GM21717 (cell line): ENCODE measurements around the gene AKT2.

Source experiments
- ATAC-seq: cut with Tn5 transposase; IDR thresholded peaks from one replicate; pipeline ENCODE4 v1.9.1; 2021; ENCODE audit warnings: mild to moderate bottlenecking, moderate library complexity; ENCODE audit not compliant: unreplicated experiment

The AKT2 gene

DNA sequence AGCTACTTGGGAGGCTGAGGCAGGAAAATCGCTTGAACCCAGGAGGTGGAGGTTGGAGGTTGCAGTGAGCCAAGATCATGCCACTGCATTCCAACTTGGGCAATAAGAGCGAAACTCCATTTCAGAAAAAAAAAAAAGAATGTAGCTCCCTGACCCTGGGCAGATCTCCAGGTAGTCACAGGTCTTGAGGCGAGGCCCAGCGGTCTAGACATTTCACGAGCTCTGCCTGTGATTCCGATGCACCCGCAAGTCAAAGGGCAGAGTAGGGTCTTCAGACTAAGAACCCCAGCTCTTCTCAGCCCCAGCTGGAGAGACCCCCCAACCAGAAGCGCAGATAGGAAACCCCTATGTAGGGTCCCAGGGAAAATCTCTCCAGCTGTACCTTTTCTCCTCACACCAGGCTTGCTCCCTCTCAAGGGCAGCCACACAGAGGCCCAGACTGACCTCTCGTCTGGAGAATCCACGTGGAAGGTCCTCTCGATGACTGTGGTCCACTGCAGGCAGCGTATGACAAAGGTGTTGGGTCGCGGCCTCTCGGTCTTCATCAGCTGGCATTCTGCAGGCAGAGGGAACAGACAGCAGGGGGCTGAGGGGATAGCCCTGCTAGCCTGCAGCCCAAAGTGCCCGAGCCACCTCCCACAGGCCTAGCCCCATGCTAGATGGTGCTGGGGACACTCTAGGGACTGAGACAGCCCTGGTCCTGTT is 30.3 kb downstream of the AKT2 start:
- ATAC-seq, result no peak

DNA sequence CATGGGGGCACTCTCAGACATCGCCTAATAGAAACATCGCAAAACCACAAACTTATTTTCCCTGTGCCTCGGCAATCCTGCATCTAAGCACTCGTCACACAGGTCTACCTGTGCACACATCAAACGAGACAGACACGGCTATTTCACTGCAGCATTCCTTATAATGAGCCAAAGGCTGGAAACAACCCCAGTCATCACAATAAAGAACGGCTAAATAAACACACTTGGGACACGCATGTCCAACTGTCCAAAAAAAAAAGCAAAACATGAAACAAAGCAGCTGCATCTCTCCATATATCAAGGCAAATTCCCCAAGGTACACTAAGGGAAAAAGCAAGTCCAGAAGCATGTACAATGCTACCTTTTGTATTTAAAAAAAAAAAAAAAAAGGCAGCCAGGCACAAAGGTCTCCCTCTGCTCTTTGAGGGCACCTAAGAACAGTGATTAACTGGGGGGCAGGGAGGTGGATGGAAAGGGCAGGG is 31.5 kb downstream of the AKT2 start:
- no peak for ATAC-seq

DNA sequence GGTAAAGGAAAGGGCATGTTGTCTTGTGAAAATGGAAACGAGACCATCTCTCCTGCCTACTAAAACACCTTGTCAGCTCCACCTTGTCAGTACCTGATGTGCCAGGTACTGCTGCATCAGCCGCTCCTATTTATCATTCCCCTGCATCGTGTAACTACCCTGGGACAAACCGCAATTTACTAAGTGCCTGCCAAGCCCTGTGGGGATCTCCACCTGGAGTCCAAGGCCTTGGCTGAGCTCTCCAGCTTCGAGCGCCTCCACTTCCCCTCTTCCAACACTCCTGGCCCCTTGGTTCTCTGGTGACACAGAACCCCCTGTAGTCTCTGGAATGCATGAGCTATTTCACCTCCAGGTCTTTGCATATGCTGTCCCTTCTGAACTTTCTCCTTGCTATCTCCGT is 32.8 kb downstream of the AKT2 start:
- no peak for ATAC-seq

DNA sequence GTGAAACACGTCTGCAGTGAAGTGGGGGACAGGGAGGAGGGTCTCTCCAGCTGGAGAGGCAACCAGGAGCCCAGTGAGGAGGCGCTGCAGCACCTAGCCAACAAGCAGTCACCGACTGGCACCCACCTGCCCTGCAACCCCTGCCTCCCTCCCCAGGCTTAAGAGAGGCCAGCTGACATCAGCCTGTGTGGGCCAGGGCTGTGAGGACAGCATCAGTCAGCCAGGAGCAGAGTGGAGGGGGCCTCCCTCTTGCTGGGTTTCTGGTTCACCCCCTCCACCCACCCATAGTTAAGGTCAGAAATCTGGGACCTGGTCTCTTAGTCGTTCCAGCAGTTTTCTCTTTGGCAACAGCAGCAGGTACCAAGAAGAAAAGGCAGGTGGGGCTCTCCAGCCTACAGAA is 33.2 kb downstream of the AKT2 start:
- ATAC-seq, result no peak

DNA sequence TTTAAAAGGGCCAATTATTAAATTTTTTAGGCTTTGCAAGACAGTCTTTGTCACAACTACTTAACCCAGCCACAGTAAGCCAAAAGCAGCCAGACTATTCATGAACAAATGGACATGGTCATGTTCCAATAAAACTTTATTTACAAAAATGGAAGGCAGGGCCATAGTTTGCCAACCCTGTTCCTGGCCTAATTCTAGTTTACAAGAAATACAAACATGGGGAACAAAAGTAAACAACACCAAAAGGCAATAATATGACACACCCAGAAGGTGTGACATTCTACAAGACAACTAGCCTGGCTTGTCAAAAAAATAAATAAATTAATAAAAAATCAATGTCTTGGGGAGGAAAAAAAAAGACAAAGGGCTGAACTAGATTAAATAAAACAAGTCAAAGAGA is 33.9 kb downstream of the AKT2 start:
- no peak for ATAC-seq

DNA sequence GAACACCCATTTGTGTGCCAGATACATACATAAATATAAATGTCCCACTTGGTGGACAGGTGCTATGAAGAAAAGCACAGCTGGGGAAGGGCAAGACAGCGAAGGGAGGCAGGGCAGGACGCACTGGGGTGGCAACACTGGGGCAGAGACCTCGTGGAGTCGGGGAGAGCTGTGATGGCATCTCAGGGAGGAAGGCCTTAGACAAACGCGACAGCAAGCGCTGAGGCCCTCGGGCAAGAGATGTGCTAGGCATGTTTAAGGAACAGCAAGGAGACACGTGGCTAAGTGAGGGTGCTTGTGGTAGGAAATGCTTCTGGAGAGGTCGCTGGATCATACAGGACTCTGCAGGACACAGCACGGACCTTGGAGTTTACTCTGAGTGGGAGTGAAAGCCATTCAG is 35.4 kb downstream of the AKT2 start:
- ATAC-seq, result no peak

DNA sequence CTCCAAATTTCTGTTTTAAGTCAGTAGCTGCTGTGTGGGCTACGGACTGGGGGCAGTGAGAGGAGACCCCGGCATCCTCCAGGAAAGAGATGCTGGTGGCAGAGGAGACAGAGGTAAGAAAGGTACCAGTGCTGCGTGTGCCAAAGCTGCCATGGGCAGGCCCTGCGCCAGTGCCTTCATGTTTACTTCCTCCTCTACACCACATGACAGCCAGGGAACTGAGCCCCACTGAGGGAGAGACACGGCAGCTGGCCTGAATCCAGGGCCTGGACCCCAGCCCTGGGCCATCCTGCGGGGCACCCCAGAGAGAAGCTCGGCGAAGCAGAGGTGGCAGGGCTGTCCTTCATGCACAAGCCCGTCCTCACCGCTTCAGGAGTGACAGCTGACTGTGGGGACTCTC is 35.9 kb downstream of the AKT2 start:
- no peak for ATAC-seq

DNA sequence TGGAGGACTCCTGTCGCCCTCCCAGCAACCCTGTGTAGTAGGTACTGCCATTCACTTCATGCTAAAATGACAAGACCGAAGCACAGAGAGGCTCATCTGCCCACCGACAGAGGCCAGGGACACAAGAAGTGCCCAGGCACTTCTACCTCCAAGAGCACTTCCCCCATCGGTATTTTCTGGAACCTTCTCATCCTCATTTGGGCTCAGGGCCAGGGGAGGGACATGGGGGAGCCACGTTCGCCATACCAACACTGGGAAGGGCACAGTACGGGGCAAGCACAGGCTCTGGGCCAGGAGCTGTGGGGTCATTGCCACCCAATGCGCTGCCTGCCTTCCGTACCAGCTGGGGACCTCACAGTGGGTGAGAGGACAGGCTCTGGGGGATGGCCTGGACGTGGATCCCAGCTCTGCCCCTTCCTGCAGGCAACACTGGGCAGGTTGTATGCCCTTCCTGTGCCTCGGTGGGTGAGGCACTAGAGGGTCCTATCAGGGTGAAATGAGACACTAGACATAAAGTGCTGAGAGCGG is 37.3 kb downstream of the AKT2 start:
- ATAC-seq, result no peak

DNA sequence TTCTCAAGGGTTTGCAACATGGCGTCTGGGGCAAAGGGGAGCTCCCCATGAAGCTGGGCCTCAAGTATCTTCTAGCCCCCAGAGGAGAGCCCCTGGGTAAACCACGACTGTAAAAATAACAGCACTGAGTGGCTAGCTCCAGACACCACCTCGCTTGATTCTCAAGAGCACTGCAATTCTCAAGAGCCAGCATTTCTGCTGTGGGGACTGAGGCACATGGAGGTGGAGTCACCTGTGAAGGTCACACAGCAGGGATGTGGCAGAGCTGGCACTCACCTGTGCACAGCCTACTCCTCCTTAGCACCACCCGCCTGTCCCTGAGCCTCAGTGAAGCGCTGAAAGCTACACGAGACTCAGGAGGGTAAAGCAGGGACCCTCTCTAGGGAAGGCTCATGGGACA is 38.0 kb downstream of the AKT2 start:
- ATAC-seq, result no peak

DNA sequence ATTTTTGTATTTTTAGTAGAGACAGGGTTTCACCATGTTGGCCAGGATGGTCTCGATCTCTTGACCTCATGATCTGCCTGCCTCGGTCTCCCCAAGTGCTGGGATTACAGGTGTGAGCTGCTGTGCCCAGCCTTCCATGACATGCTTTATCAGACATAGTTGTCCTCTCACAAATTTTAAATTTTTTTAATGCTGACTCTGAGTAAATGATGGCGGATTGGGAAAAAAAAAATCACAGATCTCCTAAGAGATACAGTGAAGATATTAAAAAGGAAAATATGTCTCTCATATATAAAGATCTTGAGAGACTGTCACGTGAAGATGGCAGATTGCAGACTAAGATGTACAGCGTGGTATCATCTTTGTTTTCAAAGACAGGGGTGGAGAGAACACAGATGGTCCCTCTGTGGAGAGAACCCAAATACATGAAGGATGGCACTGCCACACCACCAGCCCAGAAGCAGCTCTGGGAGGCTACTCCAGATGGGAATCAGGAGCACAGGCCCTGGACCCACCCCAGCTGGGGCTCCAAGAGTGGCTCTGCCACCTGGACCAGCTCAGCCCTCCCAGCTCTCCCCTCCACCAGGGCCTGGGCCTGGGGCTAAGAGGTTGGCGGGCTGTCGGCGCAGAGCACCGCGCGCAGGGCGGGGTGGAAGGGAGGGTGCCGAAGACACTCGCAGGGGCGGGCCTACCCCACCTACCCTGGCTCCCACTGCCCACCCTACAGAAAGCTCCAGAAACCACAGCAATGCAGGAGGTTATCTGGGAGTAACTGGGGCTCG is 38.7 kb downstream of the AKT2 start:
- ATAC-seq, result no peak

DNA sequence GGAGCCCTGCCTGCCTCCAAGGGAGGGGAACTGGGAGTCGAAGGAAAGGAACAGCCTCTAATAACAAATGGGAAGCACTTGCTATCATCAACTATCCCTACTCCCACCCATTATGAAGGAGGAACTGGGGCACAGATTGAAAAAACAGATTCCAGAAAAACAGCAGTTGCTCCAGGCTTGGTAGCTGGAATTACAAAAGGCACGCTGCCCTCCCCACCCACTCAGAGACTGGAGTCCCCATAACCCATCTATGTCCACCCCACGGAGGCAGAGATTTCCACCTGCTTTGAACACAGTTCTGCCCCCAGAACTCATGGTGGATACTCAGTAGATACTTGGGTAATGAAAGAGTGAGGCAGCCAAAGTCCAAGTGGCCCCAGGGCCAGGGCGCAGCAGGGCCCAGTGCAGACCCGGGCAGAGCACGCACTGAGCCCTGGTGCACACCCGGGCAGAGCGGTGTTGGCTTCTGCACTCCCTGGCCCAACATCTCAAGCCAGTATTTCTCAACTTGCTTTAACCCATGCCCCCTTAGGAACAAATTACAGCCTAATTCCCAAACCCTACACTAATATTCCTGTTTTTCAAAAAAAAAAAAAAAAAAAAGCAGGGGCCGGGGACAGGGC is 39.5 kb downstream of the AKT2 start:
- no peak for ATAC-seq

DNA sequence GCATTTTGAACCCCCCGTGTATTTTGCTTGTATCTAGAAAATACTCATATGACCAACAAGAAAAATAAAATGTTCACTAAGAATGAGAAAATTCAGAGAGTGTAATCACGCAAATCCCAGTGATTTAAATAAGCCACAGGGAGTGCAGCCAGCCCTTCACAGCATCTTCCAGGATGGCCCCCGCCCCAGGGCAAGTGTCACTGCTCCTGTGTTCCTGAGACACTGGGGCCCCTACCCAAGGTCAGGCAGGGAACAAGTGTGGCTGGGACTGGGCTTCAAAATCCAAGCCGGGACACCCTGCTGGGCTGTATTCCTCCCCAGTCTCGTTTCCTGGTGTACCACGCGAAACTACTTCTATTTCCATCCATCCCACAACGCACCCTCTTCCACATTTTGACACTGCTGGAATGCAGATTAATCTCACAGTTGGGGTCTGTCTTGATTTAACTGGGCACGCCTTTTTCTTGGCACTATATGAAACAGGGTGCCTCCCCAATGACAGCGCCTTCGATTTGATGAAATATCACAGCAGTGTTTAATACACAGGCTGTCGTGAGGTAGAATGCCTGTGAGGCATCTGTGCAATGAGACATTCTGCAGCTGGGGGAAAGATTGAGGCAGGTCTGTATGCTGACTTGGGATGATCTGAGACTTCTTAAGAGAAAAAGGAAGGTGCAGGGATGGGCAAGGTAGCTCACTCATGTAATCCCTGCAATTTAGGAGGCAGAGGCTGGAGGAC is 40.4 kb downstream of the AKT2 start:
- no peak for ATAC-seq

DNA sequence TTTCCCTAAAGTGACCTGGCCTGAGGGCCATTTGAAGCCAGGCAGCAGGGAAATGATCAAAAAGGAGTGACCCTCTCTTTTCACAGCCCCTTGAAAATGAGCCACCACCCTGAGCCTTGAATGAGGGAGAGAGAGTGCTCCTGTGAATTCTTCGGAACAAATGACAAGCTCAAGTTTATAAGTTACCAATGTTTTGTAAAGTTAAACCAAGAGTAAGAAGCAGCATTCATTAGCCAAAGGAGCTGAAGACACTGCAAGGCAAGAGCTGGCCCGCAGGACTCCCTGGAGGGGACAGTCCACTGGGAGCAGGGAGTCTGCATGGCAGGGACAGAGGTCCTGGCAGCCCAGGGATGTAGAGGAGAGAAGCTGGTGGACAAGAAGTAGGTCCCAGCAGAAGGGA is 42.0 kb downstream of the AKT2 start:
- ATAC-seq, result no peak

DNA sequence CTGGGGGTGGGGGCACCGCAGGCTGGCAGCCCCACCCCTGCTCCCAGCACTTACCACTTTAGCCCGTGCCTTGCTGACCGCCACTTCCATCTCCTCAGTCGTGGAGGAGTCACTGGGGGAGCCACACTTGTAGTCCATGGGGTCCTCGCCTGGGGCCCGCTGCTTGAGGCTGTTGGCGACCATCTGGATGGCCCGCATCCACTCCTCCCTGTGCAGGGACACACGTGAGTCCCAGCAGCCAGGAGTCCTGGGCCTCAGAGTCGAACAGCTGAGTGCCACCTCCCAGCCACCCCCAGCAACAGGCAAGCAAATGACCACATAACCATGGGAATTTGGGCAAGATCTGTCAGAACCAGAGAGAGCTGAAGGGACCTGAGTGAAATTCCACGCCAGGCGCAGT is 42.7 kb downstream of the AKT2 start:
- ATAC-seq, result no peak

DNA sequence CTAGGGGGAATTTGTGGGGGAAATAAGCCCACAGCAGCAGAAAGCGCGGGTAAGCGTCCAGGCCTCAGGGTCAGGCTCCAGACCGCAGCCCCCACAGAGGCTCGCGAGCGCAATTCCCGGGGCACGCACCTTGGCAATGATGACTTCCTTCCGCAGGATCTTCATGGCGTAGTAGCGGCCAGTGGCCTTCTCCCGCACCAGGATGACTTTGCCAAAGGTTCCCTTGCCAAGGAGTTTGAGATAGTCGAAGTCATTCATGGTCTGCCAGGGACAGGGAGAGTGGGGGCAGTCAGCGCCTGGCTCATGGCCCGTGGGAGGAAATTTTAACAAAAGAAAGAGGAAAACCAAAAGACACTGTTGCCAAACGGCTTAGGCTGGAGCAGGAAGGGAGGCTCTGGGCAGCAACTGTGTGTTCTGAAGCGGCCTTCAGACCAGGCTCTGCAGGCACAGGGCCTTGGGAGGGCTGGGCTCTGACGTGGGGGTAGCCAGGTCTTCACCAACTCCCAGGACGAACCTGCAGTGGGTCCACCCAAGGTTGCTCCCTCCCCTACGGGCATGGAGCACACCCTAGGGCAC is 43.2 kb downstream of the AKT2 start:
- no peak for ATAC-seq

DNA sequence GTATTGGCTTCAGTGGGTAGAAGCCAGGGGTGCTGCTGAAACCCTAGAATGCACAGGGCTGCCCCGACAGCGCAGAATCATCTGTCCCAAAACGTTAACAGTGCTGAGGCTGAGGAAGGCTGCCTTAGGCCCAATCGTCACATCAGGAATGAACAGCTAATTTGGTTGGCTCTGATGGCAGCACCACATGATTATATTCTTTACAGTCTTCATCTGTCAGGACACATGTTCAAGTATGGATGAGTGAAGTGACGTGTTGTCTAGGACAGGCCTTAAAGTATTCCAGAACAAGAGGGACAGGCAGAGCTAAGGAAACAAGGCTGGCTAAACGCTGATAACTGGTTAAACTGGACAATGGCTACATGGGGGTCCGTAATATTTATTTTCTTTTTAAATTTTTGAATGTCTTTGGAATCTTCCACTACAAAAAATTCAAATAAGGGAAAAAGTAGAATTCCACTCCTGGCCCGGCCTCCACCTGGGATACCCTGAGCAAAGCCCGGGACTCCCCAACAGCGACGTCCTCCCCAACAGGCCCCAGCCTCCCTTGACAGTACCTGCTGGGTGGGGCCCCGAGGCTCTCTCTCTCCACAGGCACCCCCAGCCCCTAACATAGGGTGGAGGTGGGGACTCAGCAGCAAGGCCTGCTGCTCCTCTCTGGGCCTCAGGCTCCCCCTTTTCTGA is 43.9 kb downstream of the AKT2 start:
- ATAC-seq, result no peak

DNA sequence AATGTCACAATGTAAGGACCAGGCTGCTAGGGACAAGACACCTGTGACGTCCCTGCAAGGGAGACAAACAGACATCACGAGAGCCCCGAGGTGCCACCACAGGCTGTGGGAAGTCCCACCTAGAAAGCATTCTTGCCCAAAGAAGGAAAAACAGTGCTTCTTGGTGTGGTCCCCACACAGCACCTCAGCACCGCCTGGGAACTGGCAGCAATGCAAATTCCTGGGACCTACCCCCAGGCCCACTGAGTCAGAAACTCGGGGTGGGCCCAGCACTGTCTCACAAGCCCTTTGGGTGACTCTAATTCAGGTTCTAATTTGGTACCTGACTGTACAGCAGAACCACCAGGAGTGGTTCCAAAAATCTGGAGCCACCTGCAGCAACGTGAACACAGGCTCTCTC is 44.8 kb downstream of the AKT2 start:
- ATAC-seq, result no peak

DNA sequence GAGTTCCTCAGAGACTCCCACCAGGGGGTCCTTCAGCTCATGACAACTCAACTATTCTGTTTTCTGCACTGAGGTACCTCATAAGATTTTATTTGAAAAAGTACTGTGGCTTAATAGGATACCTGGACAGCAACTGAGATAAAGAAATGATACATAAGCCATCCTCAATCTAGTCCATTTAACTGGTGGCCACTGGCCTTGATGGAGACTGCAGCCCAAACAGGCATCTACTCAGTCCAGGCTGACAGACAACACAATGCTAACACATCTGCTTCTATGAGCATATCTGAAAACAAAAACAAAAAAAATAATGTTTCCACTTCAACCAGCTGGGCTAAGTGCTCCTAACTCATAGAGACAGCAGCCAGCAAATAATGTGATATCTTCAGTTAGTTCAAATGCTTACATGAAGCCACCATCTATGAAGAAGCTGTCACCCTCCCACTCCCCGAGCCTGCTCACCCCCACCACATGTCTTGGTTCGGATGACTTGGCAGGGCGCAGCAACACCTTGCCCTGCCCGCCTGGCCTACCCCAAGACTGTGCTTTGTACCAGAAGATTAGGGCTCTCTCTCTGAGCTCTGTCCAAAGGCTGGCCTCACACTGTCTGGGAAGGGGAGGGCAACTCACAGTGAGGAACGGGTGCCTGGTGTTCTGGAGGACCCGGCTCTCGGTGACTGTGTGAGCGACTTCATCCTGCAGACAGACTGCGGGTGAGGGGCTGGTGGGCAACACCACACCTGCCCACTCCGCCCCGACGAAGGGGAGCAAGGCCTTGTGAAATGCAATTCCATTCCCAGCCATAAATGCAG is 45.5 kb downstream of the AKT2 start:
- no peak for ATAC-seq

DNA sequence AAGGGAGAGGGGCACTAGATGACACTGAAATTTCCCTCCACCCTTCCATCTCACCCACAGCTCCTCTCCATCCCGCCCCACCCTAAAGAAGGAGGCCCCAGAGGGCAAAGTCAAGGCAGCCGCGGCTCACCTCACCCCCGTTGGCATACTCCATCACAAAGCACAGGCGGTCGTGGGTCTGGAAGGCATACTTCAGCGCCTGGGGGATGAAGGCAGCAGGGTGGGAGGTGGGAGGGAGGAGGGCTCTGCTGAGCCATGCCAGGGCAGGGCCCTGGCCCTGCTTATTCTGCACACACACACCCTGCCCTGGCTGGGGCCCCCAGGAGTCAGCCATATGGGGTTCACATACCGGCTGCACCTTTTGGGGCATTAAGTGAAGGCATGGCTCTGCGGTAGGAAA is 46.4 kb downstream of the AKT2 start:
- ATAC-seq, result no peak
